Activated naive CD4-positive, alpha-beta T cell treated with anti-CD3 and anti-CD28 coated beads, Interleukin-2, amount 10 ng/mL, durations not matched to agents 7 days and 5 days (primary cell): ENCODE measurements around the gene CCNE1.
"Not testable (repeated sequence)": the region's sequence is repeated elsewhere in the genome, so short reads cannot be mapped to it uniquely, and the experiment has no call there.

Experiments
- CTCF ChIA-PET: fragments of 350-600 bp; sonication (Branson Sonifier 250); formaldehyde crosslinking; loops from one replicate; lab custom pipeline; 2021; ENCODE audit warnings: antibody characterized with exemption; lab: Charles Lee
- DNase-seq: peaks from one replicate; pipeline ENCODE4 v3.0.0-alpha.2; 2020
- H3K27ac Mint-ChIP-seq: one replicate; pipeline ENCODE4 v1.8.0; 2021; ENCODE audit warnings: mild to moderate bottlenecking, moderate library complexity, mixed read lengths
- H3K27me3 Mint-ChIP-seq: one replicate; pipeline ENCODE4 v1.8.0; 2021; ENCODE audit warnings: mild to moderate bottlenecking, mixed read lengths
- H3K36me3 Mint-ChIP-seq: one replicate; pipeline ENCODE4 v1.8.0; 2021; ENCODE audit warnings: mixed read lengths
- H3K4me1 Mint-ChIP-seq: one replicate; pipeline ENCODE4 v1.8.0; 2021; ENCODE audit warnings: mixed read lengths
- H3K4me3 Mint-ChIP-seq: one replicate; pipeline ENCODE4 v1.8.0; 2021; ENCODE audit warnings: mild to moderate bottlenecking, moderate library complexity, mixed read lengths
- H3K9me3 Mint-ChIP-seq: one replicate; pipeline ENCODE4 v1.8.0; 2021; ENCODE audit warnings: mixed read lengths

The CCNE1 gene

GRCh38 chr19:29798774-29799497 is 12.9 kb upstream of the CCNE1 start:
- H3K4me3 Mint-ChIP-seq, result no peak overlapping the region
- H3K27me3 Mint-ChIP-seq, result peaks cover 15% of the 10 kb centered on the region
- no peaks in the 10 kb centered on the region for H3K9me3 Mint-ChIP-seq
- no peaks in the 10 kb centered on the region for H3K36me3 Mint-ChIP-seq
- H3K27ac Mint-ChIP-seq, result no peak overlapping the region
- no peaks in the 10 kb centered on the region for H3K4me1 Mint-ChIP-seq
- CTCF ChIA-PET, result interaction anchor here (1.9 kb wide), 1 partner anchor 39 kb away, joined by 5 read pairs; no protein-coding TSS in a partner anchor
- no peak for DNase-seq

- no peaks in the 10 kb centered on the region for H3K36me3 Mint-ChIP-seq
Observed at GRCh38 chr19:29800100-29800825, 11.5 kb upstream of the CCNE1 start.

GRCh38 chr19:29803951-29804350 is 7.8 kb upstream of the CCNE1 start:
- CTCF ChIA-PET, H3K4me3 Mint-ChIP-seq, H3K27ac Mint-ChIP-seq, H3K36me3 Mint-ChIP-seq, H3K27me3 Mint-ChIP-seq, DNase-seq, H3K9me3 Mint-ChIP-seq: not testable (repeated sequence)
- peaks cover 10% of the 10 kb centered on the region for H3K4me1 Mint-ChIP-seq

More at GRCh38 chr19:29800100-29800825, 11.5 kb upstream of the CCNE1 start:
- Mint-ChIP-seq H3K27me3 (peaks cover 13% of the 10 kb centered on the region), H3K4me1 (peaks cover 10% of the 10 kb centered on the region), H3K9me3 (no peaks in the 10 kb centered on the region), H3K4me3 (no peak overlapping the region), H3K27ac (no peak overlapping the region)
- no peak for DNase-seq
- CTCF ChIA-PET, result interaction anchor here (1.4 to 1.9 kb wide), 2 partner anchors 14 to 40 kb away, joined by 4 to 5 read pairs; no protein-coding TSS in a partner anchor

- Mint-ChIP-seq H3K27ac (no peak overlapping the region), H3K36me3 (peaks cover under 1% of the 10 kb centered on the region), H3K9me3 (no peaks in the 10 kb centered on the region), H3K4me1 (peaks cover 10% of the 10 kb centered on the region), H3K4me3 (no peak overlapping the region), H3K27me3 (peaks cover 4% of the 10 kb centered on the region)
- peak; percentile 40 for DNase-seq
- CTCF ChIA-PET, result no interaction called here
Observed at GRCh38 chr19:29804493-29804892, 7.3 kb upstream of the CCNE1 start.

GRCh38 chr19:29805031-29805965 is 6.5 kb upstream of the CCNE1 start:
- no peak for DNase-seq
- Mint-ChIP-seq H3K36me3 (peaks cover 2% of the 10 kb centered on the region), H3K4me3 (no peak overlapping the region), H3K9me3 (no peaks in the 10 kb centered on the region), H3K4me1 (peaks cover 18% of the 10 kb centered on the region), H3K27me3 (peaks cover 4% of the 10 kb centered on the region), H3K27ac (no peak overlapping the region)
- CTCF ChIA-PET, result no interaction called here

GRCh38 chr19:29806098-29806866 is 5.5 kb upstream of the CCNE1 start:
- Mint-ChIP-seq H3K27ac (no peak overlapping the region), H3K36me3 (peaks cover 2% of the 10 kb centered on the region), H3K4me3 (no peak overlapping the region), H3K27me3 (peaks cover 4% of the 10 kb centered on the region), H3K9me3 (no peaks in the 10 kb centered on the region), H3K4me1 (peaks cover 23% of the 10 kb centered on the region)
- CTCF ChIA-PET, result no interaction called here
- DNase-seq, result no peak

- Mint-ChIP-seq H3K4me3 (no peak overlapping the region), H3K36me3 (peaks cover 2% of the 10 kb centered on the region), H3K4me1 (peaks cover 23% of the 10 kb centered on the region), H3K27me3 (peaks cover 4% of the 10 kb centered on the region), H3K27ac (no peak overlapping the region), H3K9me3 (no peaks in the 10 kb centered on the region)
- no peak for DNase-seq
- CTCF ChIA-PET, result no interaction called here
Observed at GRCh38 chr19:29807178-29807577, 4.6 kb upstream of the CCNE1 start.

GRCh38 chr19:29807870-29808405 is 3.9 kb upstream of the CCNE1 start:
- Mint-ChIP-seq H3K9me3 (no peaks in the 10 kb centered on the region), H3K27ac (no peak overlapping the region), H3K4me3 (no peak overlapping the region), H3K36me3 (peaks cover 5% of the 10 kb centered on the region), H3K27me3 (no peaks in the 10 kb centered on the region), H3K4me1 (peaks cover 27% of the 10 kb centered on the region)
- no peak for DNase-seq
- CTCF ChIA-PET, result no interaction called here

GRCh38 chr19:29809795-29810503 is 1.8 kb upstream of the CCNE1 start:
- no peaks in the 10 kb centered on the region for H3K9me3 Mint-ChIP-seq
- peaks cover 21% of the 10 kb centered on the region for H3K36me3 Mint-ChIP-seq
- H3K4me1 Mint-ChIP-seq, result peaks cover 38% of the 10 kb centered on the region
- DNase-seq, result no peak
- peak overlapping the region; percentile 82 for H3K4me3 Mint-ChIP-seq
- CTCF ChIA-PET, result interaction anchor here (0.7 to 1.2 kb wide), 2 partner anchors 35 to 62 kb away, joined by 3 to 6 read pairs; no protein-coding TSS in a partner anchor
- H3K27me3 Mint-ChIP-seq, result no peaks in the 10 kb centered on the region
- H3K27ac Mint-ChIP-seq, result peak overlapping the region; percentile 89

- Mint-ChIP-seq H3K27ac (peak overlapping the region; percentile 89), H3K4me1 (peaks cover 40% of the 10 kb centered on the region), H3K36me3 (peaks cover 26% of the 10 kb centered on the region), H3K9me3 (no peaks in the 10 kb centered on the region), H3K27me3 (no peaks in the 10 kb centered on the region), H3K4me3 (peak overlapping the region; percentile 82)
- no peak for DNase-seq
- CTCF ChIA-PET, result interaction anchor here (1.2 kb wide), 1 partner anchor 61 kb away, joined by 6 read pairs; no protein-coding TSS in a partner anchor
Observed at GRCh38 chr19:29810504-29810871, 1.3 kb upstream of the CCNE1 start.

- no peaks in the 10 kb centered on the region for H3K27me3 Mint-ChIP-seq
- peak; percentile 48 for DNase-seq
- CTCF ChIA-PET, result interaction anchor here (1.0 kb wide), 1 partner anchor 46 kb away, joined by 4 read pairs; no protein-coding TSS in a partner anchor
- H3K9me3 Mint-ChIP-seq, result no peaks in the 10 kb centered on the region
- peaks cover 45% of the 10 kb centered on the region for H3K4me1 Mint-ChIP-seq
- H3K4me3 Mint-ChIP-seq, result peak overlapping the region; percentile 84
- H3K36me3 Mint-ChIP-seq, result peaks cover 33% of the 10 kb centered on the region
- H3K27ac Mint-ChIP-seq, result peak overlapping the region; percentile 91
Observed at GRCh38 chr19:29812080-29812880, 489 bp downstream of the CCNE1 start.

GRCh38 chr19:29812881-29813275 is 1.1 kb downstream of the CCNE1 start:
- Mint-ChIP-seq H3K27me3 (no peaks in the 10 kb centered on the region), H3K4me1 (peaks cover 48% of the 10 kb centered on the region), H3K9me3 (no peaks in the 10 kb centered on the region), H3K4me3 (peak overlapping the region; percentile 84), H3K36me3 (peaks cover 36% of the 10 kb centered on the region), H3K27ac (peak overlapping the region; percentile 91)
- no peak for DNase-seq
- CTCF ChIA-PET, result interaction anchor here (1.0 to 1.7 kb wide), 3 partner anchors 30 to 53 kb away, joined by 3 to 5 read pairs (median 4); no protein-coding TSS in a partner anchor
